Calu3 (cell line): ENCODE measurements around the gene GPSM1. TPM values are rescaled to one million over a fixed set of nuclear protein-coding genes. Genes with fewer than 3 reads are reported as not detected.

Experiments used
- BruUV-seq: library from RNA; stranded (reverse); fragments of 400-500 nt; replicated peaks from 2 replicates; lab custom pipeline; 2021; lab: Mats Ljungman, UMichigan
- CTCF ChIA-PET: fragments of 300-600 bp; sonication (Branson Sonifier 250); formaldehyde crosslinking; loops from one replicate; lab custom pipeline; 2022; ENCODE audit warnings: antibody characterized with exemption; lab: Charles Lee
- DNase-seq: peaks from one replicate; pipeline ENCODE4 v3.0.0; 2022
- H3K27ac Mint-ChIP-seq: one replicate; pipeline ENCODE4 v1.8.0; 2022; ENCODE audit warnings: mixed read lengths; ENCODE audit not compliant: unreplicated experiment
- H3K27me3 Mint-ChIP-seq: one replicate; pipeline ENCODE4 v1.8.0; 2022; ENCODE audit warnings: mixed read lengths; ENCODE audit not compliant: unreplicated experiment
- H3K36me3 Mint-ChIP-seq: one replicate; pipeline ENCODE4 v1.8.0; 2022; ENCODE audit warnings: mild to moderate bottlenecking, moderate library complexity, mixed read lengths; ENCODE audit not compliant: insufficient read depth, unreplicated experiment
- H3K4me1 Mint-ChIP-seq: one replicate; pipeline ENCODE4 v1.8.0; 2022; ENCODE audit warnings: mild to moderate bottlenecking, low read depth, mixed read lengths; ENCODE audit not compliant: unreplicated experiment
- H3K4me3 Mint-ChIP-seq: one replicate; pipeline ENCODE4 v1.8.0; 2022; ENCODE audit warnings: mild to moderate bottlenecking, low read depth, moderate library complexity, mixed read lengths; ENCODE audit not compliant: unreplicated experiment
- H3K9me3 Mint-ChIP-seq: one replicate; pipeline ENCODE4 v1.8.0; 2022; ENCODE audit warnings: low read depth, mixed read lengths; ENCODE audit not compliant: unreplicated experiment
- CTCF ChIP-seq: fragments of 200-600 bp; IDR thresholded peaks from one replicate; pipeline ENCODE4 v1.8.0; 2022; ENCODE audit warnings: antibody characterized with exemption; ENCODE audit not compliant: unreplicated experiment
- intact Hi-C: fragments of 100-400 bp; cut with micrococcal nuclease; formaldehyde crosslinking; loops from one replicate; pipeline ENCODE4 v1.10.0; 2022; ENCODE audit not compliant: unreplicated experiment
- total RNA-seq: library from RNA; stranded (reverse); gene quantifications from 2 replicates; pipeline ENCODE4 v1.2.3, GENCODE V29; 2022

Gene GPSM1
- total RNA-seq, 1 experiment from 2014 or later: 3.9 TPM

DNA sequence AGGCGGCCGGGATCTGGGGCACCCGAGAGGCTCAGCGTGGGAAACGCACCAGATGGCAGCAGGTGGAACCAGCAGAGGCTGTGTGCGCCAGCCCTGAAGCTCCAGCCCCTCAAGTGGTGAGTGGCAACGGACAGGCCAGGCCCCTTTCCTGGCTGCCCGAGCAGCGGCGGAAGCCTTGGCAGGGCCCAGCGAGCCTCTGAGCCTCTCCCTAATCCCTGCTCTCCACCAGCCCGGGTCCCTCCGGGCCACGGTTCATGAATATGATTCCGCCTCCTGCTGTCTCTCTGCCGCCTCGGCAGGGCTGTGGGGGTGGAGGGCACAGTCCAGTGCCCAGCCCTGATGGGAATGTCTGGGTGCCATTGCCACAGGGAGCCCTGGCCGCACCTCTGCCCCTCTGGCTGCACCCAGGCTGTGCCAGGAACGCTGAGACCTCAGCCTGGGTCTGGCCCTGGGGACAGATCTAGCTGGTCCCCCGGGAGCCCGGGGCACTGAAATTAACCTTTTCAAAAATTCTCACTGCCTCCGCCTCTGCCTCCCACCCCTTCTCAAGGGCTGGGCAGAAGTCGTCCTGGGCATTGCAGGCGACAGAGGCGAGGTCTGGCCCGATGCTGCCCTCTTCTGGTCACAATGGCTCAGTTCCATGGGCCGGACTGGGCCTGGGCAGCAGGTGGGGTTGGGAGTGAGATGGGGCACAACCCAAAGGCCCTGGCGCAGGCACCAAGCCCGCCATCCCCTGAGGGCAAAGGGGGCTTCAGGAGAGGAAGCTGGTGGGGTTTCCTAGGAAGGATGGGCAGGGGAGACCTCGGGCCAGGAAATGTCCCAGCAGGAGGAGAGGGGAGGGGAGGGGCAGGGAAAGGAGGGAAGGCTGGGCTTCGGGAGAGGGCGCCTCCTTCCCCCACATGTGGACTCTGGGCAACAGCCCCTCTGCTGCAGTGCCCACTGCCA, 43.8 kb upstream of the GPSM1 start:
- intact Hi-C loops: loop anchor here (10.0 kb wide), 1 partner anchor 139 kb away; no protein-coding TSS in a partner anchor
- CTCF ChIA-PET: interaction anchor here (0.7 kb wide), 1 partner anchor 16 kb away, joined by 3 read pairs; no protein-coding TSS in a partner anchor
- no TSS peak for BruUV-seq

DNA sequence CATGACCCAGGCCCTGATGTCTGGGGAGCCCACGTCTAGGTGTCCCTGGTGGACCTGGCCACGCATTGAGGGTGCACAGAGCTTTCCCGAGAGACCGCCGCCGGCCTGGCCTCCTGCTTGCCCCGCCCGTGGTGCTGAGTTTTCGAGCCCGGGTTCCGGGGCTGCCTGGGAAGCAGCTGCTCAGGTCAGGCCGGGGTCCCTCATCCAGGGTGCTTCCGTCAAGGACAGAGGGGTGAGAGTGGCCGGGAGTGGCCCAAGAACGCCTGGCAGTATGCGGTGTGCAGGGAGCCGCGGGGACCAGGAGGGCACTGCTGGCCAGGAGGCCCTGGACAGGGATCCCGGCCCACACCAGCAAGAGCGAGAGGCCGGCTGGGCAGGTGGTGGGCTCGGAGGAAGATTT, 43.0 kb upstream of the GPSM1 start:
- Mint-ChIP-seq H3K9me3 (no peaks in the 10 kb centered on the region), H3K36me3 (peaks cover 5% of the 10 kb centered on the region), H3K4me1 (no peaks in the 10 kb centered on the region), H3K27me3 (peaks cover 20% of the 10 kb centered on the region), H3K4me3 (no peak overlapping the region), H3K27ac (no peak overlapping the region)
- no peak for TF ChIP-seq CTCF
- CTCF ChIA-PET: interaction anchor here (0.5 to 0.7 kb wide), 2 partner anchors 17 to 178 kb away, joined by 3 read pairs; no protein-coding TSS in a partner anchor
- BruUV-seq: no TSS peak
- intact Hi-C loops: loop anchor here (10.0 kb wide), 1 partner anchor 140 kb away; no protein-coding TSS in a partner anchor
- DNase-seq: no peak

More for the DNA sequence above, 43.8 kb upstream of the GPSM1 start:
- Mint-ChIP-seq H3K9me3 (no peaks in the 10 kb centered on the region), H3K27ac (no peak overlapping the region), H3K4me1 (no peaks in the 10 kb centered on the region), H3K36me3 (peaks cover 5% of the 10 kb centered on the region), H3K4me3 (peak overlapping the region; percentile 17), H3K27me3 (peaks cover 20% of the 10 kb centered on the region)
- peak; percentile 48 for TF ChIP-seq CTCF
- DNase-seq: peak; percentile 81

DNA sequence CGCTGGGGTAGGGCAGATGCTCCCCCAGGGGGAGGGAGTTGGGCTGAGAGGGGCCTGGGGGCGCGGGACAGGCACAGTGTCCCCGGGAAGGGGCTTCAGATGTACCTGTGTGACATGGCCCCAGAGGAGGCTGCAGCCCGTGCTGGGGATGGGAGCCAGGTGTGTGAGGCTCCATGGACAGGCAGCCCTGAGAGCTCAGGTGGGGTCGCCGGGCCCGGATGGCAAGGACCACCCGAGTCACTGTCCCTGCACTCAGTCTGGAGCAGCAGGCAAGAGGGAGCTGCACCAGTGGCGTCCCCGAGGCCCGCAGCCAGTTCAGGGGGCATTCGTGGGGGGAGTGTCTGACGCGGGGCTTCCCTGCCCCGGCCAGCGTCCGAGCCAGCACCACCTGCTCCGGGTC, 42.4 kb upstream of the GPSM1 start:
- intact Hi-C loops: loop anchor here (10.0 kb wide), 1 partner anchor 140 kb away; no protein-coding TSS in a partner anchor
- no peak overlapping the region for H3K4me3 Mint-ChIP-seq
- H3K36me3 Mint-ChIP-seq: peaks cover 3% of the 10 kb centered on the region
- no peak for TF ChIP-seq CTCF
- no peaks in the 10 kb centered on the region for H3K4me1 Mint-ChIP-seq
- CTCF ChIA-PET: interaction anchor here (0.5 to 0.7 kb wide), 2 partner anchors 177 to 388 kb away, joined by 3 read pairs; no protein-coding TSS in a partner anchor
- peaks cover 20% of the 10 kb centered on the region for H3K27me3 Mint-ChIP-seq
- no peak for DNase-seq
- H3K27ac Mint-ChIP-seq: no peak overlapping the region
- no TSS peak for BruUV-seq
- H3K9me3 Mint-ChIP-seq: no peaks in the 10 kb centered on the region

- intact Hi-C loops: loop anchor here (10.0 kb wide), 1 partner anchor 141 kb away; no protein-coding TSS in a partner anchor
- no peak for TF ChIP-seq CTCF
- DNase-seq: no peak
- Mint-ChIP-seq H3K4me3 (no peak overlapping the region), H3K4me1 (no peaks in the 10 kb centered on the region), H3K36me3 (no peaks in the 10 kb centered on the region), H3K9me3 (no peaks in the 10 kb centered on the region), H3K27ac (no peak overlapping the region), H3K27me3 (peaks cover 20% of the 10 kb centered on the region)
- BruUV-seq: no TSS peak
- CTCF ChIA-PET: interaction anchor here (0.7 kb wide), 1 partner anchor 387 kb away, joined by 3 read pairs; no protein-coding TSS in a partner anchor
These were observed 41.6 kb upstream of the GPSM1 start for GRCh38 chr9:136285501-136286358.
